GM12878 (cell line): Measurements from ENCODE around the gene EXOC3L4. TPM values are rescaled to one million over a fixed set of nuclear protein-coding genes. Genes with fewer than 3 reads are reported as not detected.

ENCODE experiments used
- ATAC-seq: fragments of 200-7000 bp; cut with Tn5 transposase; 3 replicates; pipeline ENCODE4 v1.9.1; 2020; ENCODE audit warnings: mild to moderate bottlenecking, moderate library complexity
- BruUV-seq: library from RNA; stranded (reverse); fragments of 400-500 nt; replicated peaks from 2 replicates; lab custom pipeline; 2021; lab: Mats Ljungman, UMichigan
- CTCF ChIA-PET: fragments of 300-600 bp; sonication (Branson Sonifier 250); formaldehyde crosslinking; extraction: SDS; loops from one replicate; lab custom pipeline; 2021; ENCODE audit warnings: inconsistent platforms; lab: Yijun Ruan, JAX
- POLR2A ChIA-PET: fragments of 350-600 bp; formaldehyde crosslinking; extraction: SDS; loops from one replicate; lab custom pipeline; 2021; ENCODE audit warnings: inconsistent platforms; lab: Charles Lee
- RAD21 ChIA-PET: fragments of 300-600 bp; sonication (Branson Sonifier 250); formaldehyde crosslinking; loops from one replicate; lab custom pipeline; 2023; ENCODE audit warnings: antibody characterized with exemption; ENCODE audit not compliant: unreplicated experiment; lab: Charles Lee
- SMC1A ChIA-PET: fragments of 300-600 bp; sonication (Branson Sonifier 250); formaldehyde crosslinking; loops from one replicate; lab custom pipeline; 2023; ENCODE audit not compliant: unreplicated experiment, uncharacterized antibody; lab: Charles Lee
- DNase-seq: peaks from one replicate; pipeline ENCODE4 v3.0.0-alpha.2; 2011; ENCODE audit warnings: low read depth, low spot score
- FAIRE-seq: peaks from 3 replicates; lab custom pipeline; 2011; peaks lifted over from hg19 to GRCh38; lab: Jason Lieb, UNC
- H2AFZ ChIP-seq: 2 replicates; pipeline ENCODE4 v1.6.0; 2011; ENCODE audit warnings: low read depth, low read length, control low read depth; ENCODE audit not compliant: control insufficient read depth
- H3K27ac ChIP-seq: 2 replicates; pipeline ENCODE4 v1.5.1; 2011; ENCODE audit warnings: control low read depth; ENCODE audit not compliant: control insufficient read depth, insufficient read depth
- H3K27me3 ChIP-seq, 2 experiments: replicated peaks in 1 of 2; 2 replicates each; pipeline versions ENCODE4 v1.6.0 to v1.6.1; 2011; ENCODE audit warnings: low read length in 1 of 2; ENCODE audit not compliant: control insufficient read depth in 2 of 2, insufficient read depth in 2 of 2
- H3K36me3 ChIP-seq, 2 experiments: 2 replicates each; pipeline ENCODE4 v1.5.1; 2011; ENCODE audit warnings: low read length in 1 of 2; ENCODE audit not compliant: control insufficient read depth in 2 of 2, insufficient read depth in 2 of 2
- H3K4me1 ChIP-seq: 2 replicates; pipeline ENCODE4 v1.6.1; 2011; ENCODE audit warnings: mild to moderate bottlenecking, low read length, moderate library complexity, mixed read lengths; ENCODE audit not compliant: control insufficient read depth, insufficient read depth
- H3K4me2 ChIP-seq: 2 replicates; pipeline ENCODE4 v1.6.0; 2011; ENCODE audit warnings: control low read depth; ENCODE audit not compliant: control insufficient read depth, insufficient read depth
- H3K4me3 ChIP-seq: fragments of 200-600 bp; sonication (generic); 2 replicates; pipeline ENCODE4 v1.5.1; 2016
- H3K79me2 ChIP-seq: 2 replicates; pipeline ENCODE4 v1.6.0; 2011; ENCODE audit warnings: low read length; ENCODE audit not compliant: control insufficient read depth, insufficient read depth
- H3K9ac ChIP-seq: 2 replicates; pipeline ENCODE4 v1.8.0; 2011; ENCODE audit warnings: low read length, control low read depth, mixed read lengths; ENCODE audit not compliant: control insufficient read depth, insufficient read depth
- H3K9me3 ChIP-seq: replicated peaks from 3 replicates; pipeline ENCODE4 v1.5.1; 2011; ENCODE audit warnings: mild to moderate bottlenecking, low read length; ENCODE audit not compliant: control insufficient read depth, insufficient read depth
- H4K20me1 ChIP-seq: 2 replicates; pipeline ENCODE4 v1.6.0; 2011; ENCODE audit not compliant: control insufficient read depth, insufficient read depth
- CREM ChIP-seq: IDR thresholded peaks from 2 replicates; pipeline ENCODE4 v1.6.1; 2014; ENCODE audit warnings: antibody characterized with exemption, low read depth
- DPF2 ChIP-seq: fragments of 450-650 bp; IDR thresholded peaks from 2 replicates; pipeline ENCODE4 v1.6.1; 2017; ENCODE audit warnings: mild to moderate bottlenecking
- EP300 ChIP-seq, 2 experiments: fragments of 150-350 bp in 1 of 2; IDR thresholded peaks; 2 replicates each; pipeline ENCODE4 v1.6.1; 2011 to 2012; ENCODE audit warnings: low read depth in 2 of 2, low read length in 2 of 2, borderline replicate concordance in 1 of 2, improper control_type of control experiment in 1 of 2, inconsistent platforms in 1 of 2; ENCODE audit not compliant: control insufficient read depth in 1 of 2
- ESRRA ChIP-seq: IDR thresholded peaks from 2 replicates; pipeline ENCODE4 v1.6.1; 2012; ENCODE audit warnings: mild to moderate bottlenecking, low read length, improper control_type of control experiment
- MTA2 ChIP-seq: fragments of 450-650 bp; IDR thresholded peaks from 2 replicates; pipeline ENCODE4 v1.6.1; 2016; ENCODE audit warnings: low read depth, mild to moderate bottlenecking, moderate library complexity
- NR2C1 ChIP-seq: fragments of 450-650 bp; IDR thresholded peaks from 2 replicates; pipeline ENCODE4 v1.6.1; 2017; ENCODE audit warnings: antibody characterized with exemption, mild to moderate bottlenecking, moderate library complexity
- RAD51 ChIP-seq: fragments of 450-650 bp; IDR thresholded peaks from 2 replicates; pipeline ENCODE4 v1.6.1; 2016; ENCODE audit warnings: moderate library complexity, mild to moderate bottlenecking, inconsistent platforms
- RUNX3 ChIP-seq: IDR thresholded peaks from 2 replicates; pipeline ENCODE4 v1.6.1; 2012; ENCODE audit warnings: low read length, inconsistent platforms
- STAT1 ChIP-seq: fragments of 450-650 bp; conservative IDR thresholded peaks from 2 replicates; pipeline ENCODE4 v1.6.1; 2014; ENCODE audit warnings: antibody characterized with exemption, mild to moderate bottlenecking
- TAF1 ChIP-seq: IDR thresholded peaks from 2 replicates; pipeline ENCODE4 v1.6.1; 2011; ENCODE audit warnings: mild to moderate bottlenecking, low read depth, low read length, borderline replicate concordance
- TCF3 ChIP-seq: IDR thresholded peaks from 2 replicates; pipeline ENCODE4 v1.6.1; 2012; ENCODE audit warnings: low read depth, mild to moderate bottlenecking, low read length, borderline replicate concordance; ENCODE audit not compliant: insufficient read depth
- WGBS: methylation state at CpG from one replicate; pipeline ENCODE4 v1.1.6; 2016; ENCODE audit warnings: low lambda C conversion rate; ENCODE audit not compliant: insufficient replicate concordance, insufficient coverage; ENCODE audit errors: missing lambda C conversion rate; 5-methylcytosine and 5-hydroxymethylcytosine counted together
- in situ Hi-C: fragments of 300-500 bp; cut with MboI; formaldehyde crosslinking; loops from 9 replicates; pipeline ENCODE4 v1.14.3; 2018; ENCODE audit warnings: mixed read lengths
- intact Hi-C: fragments of 100-400 bp; cut with micrococcal nuclease; formaldehyde crosslinking; loops from one replicate; pipeline ENCODE4 v1.14.2; 2022; ENCODE audit not compliant: unreplicated experiment
- polyA plus RNA-seq, 11 experiments: library from polyadenylated mRNA; depleted of rRNA in 4 of 11; unstranded in 6 of 11; stranded (reverse) in 5 of 11; fragments of >200 nt; fragmentation: Nextera tagmentation in 4 of 11; fragmentation: Illumina TruSeq in 1 of 11; extraction: Ambion mirVana in 4 of 11; extraction: Trizol in 1 of 11; gene quantifications; 1 replicate in 1 of 11; 2 replicates in 10 of 11; pipeline versions ENCODE4 v1.2.1 to v1.2.3, GENCODE V29; 2011 to 2016; ENCODE audit warnings: inconsistent platforms in 2 of 11, missing spikeins in 2 of 11, low read depth in 1 of 11
- total RNA-seq, 4 experiments: library from RNA; depleted of rRNA in 3 of 4; stranded (reverse); fragments of >200 nt in 3 of 4; fragmentation: Illumina TruSeq in 1 of 4; extraction: Trizol in 1 of 4; gene quantifications; 2 replicates each; pipeline versions ENCODE4 v1.2.1 to v1.2.3, GENCODE V29; 2013 to 2021
- TF ChIP-seq, protein P1 (sequence below): fragments of 450-650 bp; IDR thresholded peaks from 2 replicates; pipeline ENCODE4 v1.6.1; 2017; ENCODE audit warnings: low read depth, mild to moderate bottlenecking, moderate library complexity
- TF ChIP-seq, protein P2 (sequence below): fragments of 450-650 bp; conservative IDR thresholded peaks from 2 replicates; pipeline ENCODE4 v1.6.1; 2017; ENCODE audit warnings: mild to moderate bottlenecking, moderate library complexity
- TF ChIP-seq, protein P3 (sequence below): IDR thresholded peaks from 2 replicates; pipeline ENCODE4 v1.6.1; 2012; ENCODE audit warnings: low read depth, low read length, improper control_type of control experiment
- TF ChIP-seq, protein P4 (sequence below): IDR thresholded peaks from 2 replicates; pipeline ENCODE4 v1.6.1; 2012; ENCODE audit warnings: mild to moderate bottlenecking, low read depth, low read length

The EXOC3L4 gene
- total and polyA plus RNA-seq, 10 of the 15 experiments (the other 5 are each of a cell fraction or from before 2014, with no cell fraction given), result not detected

DNA sequence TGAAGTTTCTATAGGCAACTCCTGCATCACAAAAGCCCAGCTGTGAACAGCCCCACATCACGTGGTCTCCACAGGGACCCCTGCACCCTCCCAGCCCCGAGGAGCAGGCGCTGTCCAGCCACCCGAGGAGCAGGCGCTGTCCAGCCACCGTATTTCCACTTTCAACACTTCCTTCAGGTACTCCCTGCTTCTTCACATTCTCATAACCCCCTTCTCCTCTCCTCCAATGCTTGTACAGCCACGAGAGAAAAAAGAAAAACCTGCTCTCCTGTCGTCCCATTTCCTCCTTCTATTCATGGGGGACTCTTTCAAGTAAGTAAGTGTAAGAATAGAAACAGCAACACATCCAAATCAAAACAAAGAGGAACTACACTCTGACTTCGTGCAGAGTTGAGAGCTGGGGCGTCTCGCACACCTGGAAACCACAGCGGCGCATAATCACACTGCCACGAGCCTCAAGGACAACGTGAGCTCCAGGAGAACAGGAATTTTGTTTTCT, 49.1 kb upstream of the EXOC3L4 start:
- no TSS peak for BruUV-seq
- FAIRE-seq, result peak; percentile 56
- TF ChIP-seq RUNX3 (peak; percentile 70), NR2C1 (no peak), STAT1 (no peak), ESRRA (no peak), EP300 (IDR thresholded peaks at IDR 0.05; ENCODE audit: borderline replicate concordance in 1 of 2, control insufficient read depth in 1 of 2, low read depth in 2 of 2, low read length in 2 of 2) (no peak), CREM (peak; percentile 29; the same call in 1 of the 2 replicates), TCF3 (no peak), MTA2 (peak; percentile 31; the same call in 1 of the 2 replicates), DPF2 (0 out of 2 replicates have a peak, but pooled peaks have one; percentile 31), RAD51 (peak; percentile 87; the same call in 1 of the 2 replicates), TAF1 (no peak)
- TF ChIP-seq, protein P1, sequence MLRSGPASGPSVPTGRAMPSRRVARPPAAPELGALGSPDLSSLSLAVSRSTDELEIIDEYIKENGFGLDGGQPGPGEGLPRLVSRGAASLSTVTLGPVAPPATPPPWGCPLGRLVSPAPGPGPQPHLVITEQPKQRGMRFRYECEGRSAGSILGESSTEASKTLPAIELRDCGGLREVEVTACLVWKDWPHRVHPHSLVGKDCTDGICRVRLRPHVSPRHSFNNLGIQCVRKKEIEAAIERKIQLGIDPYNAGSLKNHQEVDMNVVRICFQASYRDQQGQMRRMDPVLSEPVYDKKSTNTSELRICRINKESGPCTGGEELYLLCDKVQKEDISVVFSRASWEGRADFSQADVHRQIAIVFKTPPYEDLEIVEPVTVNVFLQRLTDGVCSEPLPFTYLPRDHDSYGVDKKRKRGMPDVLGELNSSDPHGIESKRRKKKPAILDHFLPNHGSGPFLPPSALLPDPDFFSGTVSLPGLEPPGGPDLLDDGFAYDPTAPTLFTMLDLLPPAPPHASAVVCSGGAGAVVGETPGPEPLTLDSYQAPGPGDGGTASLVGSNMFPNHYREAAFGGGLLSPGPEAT, result peak; percentile 27; the same call in 1 of the 2 replicates
- TF ChIP-seq, protein P2, sequence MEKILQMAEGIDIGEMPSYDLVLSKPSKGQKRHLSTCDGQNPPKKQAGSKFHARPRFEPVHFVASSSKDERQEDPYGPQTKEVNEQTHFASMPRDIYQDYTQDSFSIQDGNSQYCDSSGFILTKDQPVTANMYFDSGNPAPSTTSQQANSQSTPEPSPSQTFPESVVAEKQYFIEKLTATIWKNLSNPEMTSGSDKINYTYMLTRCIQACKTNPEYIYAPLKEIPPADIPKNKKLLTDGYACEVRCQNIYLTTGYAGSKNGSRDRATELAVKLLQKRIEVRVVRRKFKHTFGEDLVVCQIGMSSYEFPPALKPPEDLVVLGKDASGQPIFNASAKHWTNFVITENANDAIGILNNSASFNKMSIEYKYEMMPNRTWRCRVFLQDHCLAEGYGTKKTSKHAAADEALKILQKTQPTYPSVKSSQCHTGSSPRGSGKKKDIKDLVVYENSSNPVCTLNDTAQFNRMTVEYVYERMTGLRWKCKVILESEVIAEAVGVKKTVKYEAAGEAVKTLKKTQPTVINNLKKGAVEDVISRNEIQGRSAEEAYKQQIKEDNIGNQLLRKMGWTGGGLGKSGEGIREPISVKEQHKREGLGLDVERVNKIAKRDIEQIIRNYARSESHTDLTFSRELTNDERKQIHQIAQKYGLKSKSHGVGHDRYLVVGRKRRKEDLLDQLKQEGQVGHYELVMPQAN, result peak; percentile 88
- TF ChIP-seq, protein P3, sequence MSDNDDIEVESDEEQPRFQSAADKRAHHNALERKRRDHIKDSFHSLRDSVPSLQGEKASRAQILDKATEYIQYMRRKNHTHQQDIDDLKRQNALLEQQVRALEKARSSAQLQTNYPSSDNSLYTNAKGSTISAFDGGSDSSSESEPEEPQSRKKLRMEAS, result peak; percentile 65
- TF ChIP-seq, protein P4, sequence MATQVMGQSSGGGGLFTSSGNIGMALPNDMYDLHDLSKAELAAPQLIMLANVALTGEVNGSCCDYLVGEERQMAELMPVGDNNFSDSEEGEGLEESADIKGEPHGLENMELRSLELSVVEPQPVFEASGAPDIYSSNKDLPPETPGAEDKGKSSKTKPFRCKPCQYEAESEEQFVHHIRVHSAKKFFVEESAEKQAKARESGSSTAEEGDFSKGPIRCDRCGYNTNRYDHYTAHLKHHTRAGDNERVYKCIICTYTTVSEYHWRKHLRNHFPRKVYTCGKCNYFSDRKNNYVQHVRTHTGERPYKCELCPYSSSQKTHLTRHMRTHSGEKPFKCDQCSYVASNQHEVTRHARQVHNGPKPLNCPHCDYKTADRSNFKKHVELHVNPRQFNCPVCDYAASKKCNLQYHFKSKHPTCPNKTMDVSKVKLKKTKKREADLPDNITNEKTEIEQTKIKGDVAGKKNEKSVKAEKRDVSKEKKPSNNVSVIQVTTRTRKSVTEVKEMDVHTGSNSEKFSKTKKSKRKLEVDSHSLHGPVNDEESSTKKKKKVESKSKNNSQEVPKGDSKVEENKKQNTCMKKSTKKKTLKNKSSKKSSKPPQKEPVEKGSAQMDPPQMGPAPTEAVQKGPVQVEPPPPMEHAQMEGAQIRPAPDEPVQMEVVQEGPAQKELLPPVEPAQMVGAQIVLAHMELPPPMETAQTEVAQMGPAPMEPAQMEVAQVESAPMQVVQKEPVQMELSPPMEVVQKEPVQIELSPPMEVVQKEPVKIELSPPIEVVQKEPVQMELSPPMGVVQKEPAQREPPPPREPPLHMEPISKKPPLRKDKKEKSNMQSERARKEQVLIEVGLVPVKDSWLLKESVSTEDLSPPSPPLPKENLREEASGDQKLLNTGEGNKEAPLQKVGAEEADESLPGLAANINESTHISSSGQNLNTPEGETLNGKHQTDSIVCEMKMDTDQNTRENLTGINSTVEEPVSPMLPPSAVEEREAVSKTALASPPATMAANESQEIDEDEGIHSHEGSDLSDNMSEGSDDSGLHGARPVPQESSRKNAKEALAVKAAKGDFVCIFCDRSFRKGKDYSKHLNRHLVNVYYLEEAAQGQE, result peak; percentile 95

More for the DNA sequence above, 49.1 kb upstream of the EXOC3L4 start:
- Histone ChIP-seq H3K9me3 (peaks cover 12% of the 10 kb centered on the region; the same call in 2 of the 3 replicates), H3K27ac (no peak overlapping the region; the same call in 1 of the 2 replicates), H3K4me1 (peaks cover 26% of the 10 kb centered on the region), H3K9ac (no peak overlapping the region), H3K36me3 (peaks cover 3 to 4% of the 10 kb centered on the region in 2 experiments; a peak in 3 of 4 replicates), H3K4me3 (peak overlapping the region; percentile 57), H2AFZ (no peak overlapping the region), H3K79me2 (peaks cover 42% of the 10 kb centered on the region), H3K4me2 (peak overlapping the region; percentile 68), H4K20me1 (no peaks in the 10 kb centered on the region), H3K27me3 (no peaks in the 10 kb centered on the region)
- POLR2A ChIA-PET, result no interaction called here
- DNase-seq, result peak; percentile 25
- peak; percentile 85 for ATAC-seq
- intact Hi-C loops (no loop called here), in situ Hi-C loops (no loop called here)
- SMC1A ChIA-PET, result interaction anchor here (1.0 to 1.1 kb wide), 2 partner anchors 13 to 29 kb away, joined by 3 read pairs; no protein-coding TSS in a partner anchor
- 1% methylated on average over 15 of the region's 15 CpGs for WGBS
- CTCF ChIA-PET, result interaction anchor here (2.2 kb wide), 1 partner anchor 8 kb away, joined by 8 read pairs; no protein-coding TSS in a partner anchor
- RAD21 ChIA-PET, result no interaction called here
